ENCODE measurements around the gene TPM1. TPM values are rescaled to one million over a fixed set of nuclear protein-coding genes. Genes with fewer than 3 reads are reported as not detected.
A peak's percentile ranks its signal among the peaks of the same experiment; 100 is the strongest.

TPM1 gene
- total RNA-seq, 1 experiment from 2014 or later, result 22.5 TPM

DNA sequence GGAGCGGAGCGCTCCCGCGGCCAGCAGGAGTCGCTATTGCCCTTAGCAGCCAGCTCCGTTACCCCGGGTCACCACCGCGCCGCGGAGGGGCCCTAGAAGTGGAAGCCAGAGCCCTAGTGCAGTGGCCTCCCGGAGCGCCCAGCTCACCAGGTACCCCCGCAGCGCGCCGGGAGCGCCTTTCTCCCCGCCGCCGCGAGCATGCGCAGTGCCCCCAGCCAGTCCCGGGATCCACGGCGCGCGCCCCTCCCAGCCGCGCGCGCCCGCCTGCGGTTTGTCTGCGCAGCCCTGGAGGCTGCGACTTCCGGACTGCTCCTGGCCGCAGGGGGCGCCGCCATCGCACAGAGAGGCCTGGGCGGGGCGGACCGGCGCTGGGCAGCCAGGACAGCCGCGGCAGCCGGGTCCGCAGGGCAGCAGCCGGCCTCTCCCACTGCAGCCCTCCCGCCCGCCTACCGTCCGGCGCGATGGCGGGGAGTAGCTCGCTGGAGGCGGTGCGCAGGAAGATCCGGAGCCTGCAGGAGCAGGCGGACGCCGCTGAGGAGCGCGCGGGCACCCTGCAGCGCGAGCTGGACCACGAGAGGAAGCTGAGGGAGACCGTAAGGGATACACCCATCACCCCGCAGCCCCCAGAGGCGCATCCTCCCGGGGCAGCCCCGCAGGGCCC is 5.7 kb downstream of the TPM1 start (continued):
- TF ChIP-seq, protein P1, sequence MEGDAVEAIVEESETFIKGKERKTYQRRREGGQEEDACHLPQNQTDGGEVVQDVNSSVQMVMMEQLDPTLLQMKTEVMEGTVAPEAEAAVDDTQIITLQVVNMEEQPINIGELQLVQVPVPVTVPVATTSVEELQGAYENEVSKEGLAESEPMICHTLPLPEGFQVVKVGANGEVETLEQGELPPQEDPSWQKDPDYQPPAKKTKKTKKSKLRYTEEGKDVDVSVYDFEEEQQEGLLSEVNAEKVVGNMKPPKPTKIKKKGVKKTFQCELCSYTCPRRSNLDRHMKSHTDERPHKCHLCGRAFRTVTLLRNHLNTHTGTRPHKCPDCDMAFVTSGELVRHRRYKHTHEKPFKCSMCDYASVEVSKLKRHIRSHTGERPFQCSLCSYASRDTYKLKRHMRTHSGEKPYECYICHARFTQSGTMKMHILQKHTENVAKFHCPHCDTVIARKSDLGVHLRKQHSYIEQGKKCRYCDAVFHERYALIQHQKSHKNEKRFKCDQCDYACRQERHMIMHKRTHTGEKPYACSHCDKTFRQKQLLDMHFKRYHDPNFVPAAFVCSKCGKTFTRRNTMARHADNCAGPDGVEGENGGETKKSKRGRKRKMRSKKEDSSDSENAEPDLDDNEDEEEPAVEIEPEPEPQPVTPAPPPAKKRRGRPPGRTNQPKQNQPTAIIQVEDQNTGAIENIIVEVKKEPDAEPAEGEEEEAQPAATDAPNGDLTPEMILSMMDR (IDR thresholded peaks at IDR 0.05 in 2 of 3, conservative IDR thresholded peaks at IDR 0.05 in 1 of 3; ENCODE audit: borderline replicate concordance in 1 of 3, insufficient read depth in 1 of 3, low read depth in 2 of 3, low read length in 2 of 3), result peak; percentile 67 to 98 (median 89); a peak in 5 of 6 replicates
- TF ChIP-seq TCF7L2 (IDR thresholded peaks at IDR 0.05; ENCODE audit: borderline replicate concordance, extremely low read depth, insufficient read depth, insufficient read length), result peak; percentile 47

DNA sequence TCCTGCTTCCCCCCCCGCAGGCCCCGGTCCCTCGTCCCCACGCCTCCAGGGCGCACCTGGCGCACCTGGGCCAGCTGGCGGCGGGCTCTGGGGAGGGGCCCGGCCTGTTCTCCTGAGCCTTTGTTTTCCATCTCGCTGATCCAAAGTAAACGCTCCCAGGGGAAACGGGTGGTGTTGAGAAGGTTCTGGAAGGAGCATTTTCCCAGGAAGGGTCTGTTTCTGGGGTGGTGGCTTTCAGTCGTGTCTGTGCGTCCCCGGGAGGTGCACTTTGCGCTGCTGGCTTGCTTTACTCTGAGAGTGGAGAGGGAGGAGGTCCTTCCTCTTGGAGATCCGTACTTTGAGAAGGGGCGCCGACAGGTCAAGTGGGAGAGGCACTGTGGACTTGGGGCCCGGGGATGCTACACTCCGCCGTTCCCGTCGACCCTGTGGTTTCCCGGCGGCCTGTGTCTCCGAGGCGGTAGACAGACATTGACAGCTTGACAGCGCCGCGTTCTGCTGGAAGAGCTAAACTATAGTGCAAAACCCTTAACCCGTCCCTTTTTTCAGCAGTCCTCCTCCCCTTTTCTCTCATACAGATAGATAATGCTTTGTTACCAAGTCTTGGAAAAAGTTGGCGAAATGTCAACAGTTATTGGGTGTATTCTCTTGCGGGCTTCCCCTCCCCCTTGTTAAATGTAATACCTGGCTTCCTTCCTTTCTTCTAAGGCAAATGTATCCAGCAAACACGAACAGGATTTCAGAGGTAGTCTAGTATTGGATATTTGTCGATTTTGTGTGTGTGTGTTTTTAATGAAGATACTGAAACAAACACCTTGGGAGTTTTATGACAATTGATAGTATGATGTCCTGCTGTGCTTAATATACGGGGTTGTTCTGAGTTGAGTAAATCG is 6.5 kb downstream of the TPM1 start:
- CTCF ChIA-PET, result interaction anchor here (0.9 to 2.6 kb wide), 22 partner anchors 8 to 963 kb away, joined by 3 to 22 read pairs (median 6); no protein-coding TSS in a partner anchor
- TF ChIP-seq ZNF274 (IDR thresholded peaks at IDR 0.05; ENCODE audit: low read depth, low read length) (no peak), ZFX (IDR thresholded peaks at IDR 0.05) (peak; percentile 49; the same call in 1 of the 2 replicates), RAD21 (IDR thresholded peaks at IDR 0.05; ENCODE audit: low read depth) (peak; percentile 45)
- no peaks in the 10 kb centered on the region for H4K20me1 ChIP-seq (ENCODE audit: insufficient read depth)
- BruUV-seq (replicated peaks), result no TSS peak
- RAD21 ChIA-PET (ENCODE audit: low non-redundant PET in 1 of 2, low total read pairs in 2 of 2, uncharacterized antibody in 2 of 2, unreplicated experiment in 2 of 2), result interaction anchor here in 1 of 2 experiments (1.5 kb wide), 1 partner anchor 44 kb away, joined by 3 read pairs; no protein-coding TSS in a partner anchor
- H3K4me3 ChIP-seq (replicated peaks in 1 of 2; ENCODE audit: low read depth in 1 of 2, low read length in 2 of 2), result peak overlapping the region; percentile 68 to 77
- no peaks in the 10 kb centered on the region for H3K36me3 ChIP-seq (ENCODE audit: control insufficient read depth in 1 of 2, insufficient read depth in 2 of 2, low read length in 2 of 2)
- DNase-seq (ENCODE audit: low read depth, low spot score) (no peak), ATAC-seq (peak; percentile 52)
- no peaks in the 10 kb centered on the region for H3K9me3 ChIP-seq (ENCODE audit: control insufficient read depth in 1 of 2, insufficient read depth in 1 of 2, low read depth in 1 of 2, low read length in 2 of 2)
- peaks cover 13 to 40% of the 10 kb centered on the region in 2 experiments for H3K4me1 ChIP-seq (ENCODE audit: control insufficient read depth in 1 of 2, insufficient read depth in 2 of 2, low read length in 2 of 2)
- H3K27ac ChIP-seq (ENCODE audit: low read depth, low read length), result peak overlapping the region; percentile 51; the same call in 1 of the 2 replicates
- peak overlapping the region; percentile 18 for H2AFZ ChIP-seq (ENCODE audit: low read depth, low read length, poor library complexity, severe bottlenecking)
- H3K27me3 ChIP-seq (ENCODE audit: insufficient read depth, low read length), result no peaks in the 10 kb centered on the region
- POLR2A ChIA-PET, result interaction anchor here (1.2 kb wide), 1 partner anchor 153 kb away, joined by 3 read pairs; no protein-coding TSS in a partner anchor
- H3K9ac ChIP-seq (ENCODE audit: low read length), result peak overlapping the region; percentile 57
- H3K9me2 ChIP-seq (ENCODE audit: insufficient read depth), result no peaks in the 10 kb centered on the region
- peak overlapping the region; percentile 77 for H3K4me2 ChIP-seq (ENCODE audit: low read length)
- intact Hi-C loops (cut with micrococcal nuclease), result loop anchor here (1.0 to 10.0 kb wide), 3 partner anchors 44 to 353 kb away; partner anchors contain the start of gene APH1B
- no peaks in the 10 kb centered on the region; the same call in 1 of the 2 replicates for H3K79me2 ChIP-seq (ENCODE audit: insufficient read depth, low read length)

All from HCT116 (cell line).